Measurements from ENCODE around the gene CKAP2L. TPM values are rescaled to one million over a fixed set of nuclear protein-coding genes. Genes with fewer than 3 reads are reported as not detected.

Gene CKAP2L
- total and polyA plus RNA-seq, 2 donors (not counting 3 experiments of a cell fraction or from before 2014, with no cell fraction given) = 3.4 to 30.7 TPM

DNA sequence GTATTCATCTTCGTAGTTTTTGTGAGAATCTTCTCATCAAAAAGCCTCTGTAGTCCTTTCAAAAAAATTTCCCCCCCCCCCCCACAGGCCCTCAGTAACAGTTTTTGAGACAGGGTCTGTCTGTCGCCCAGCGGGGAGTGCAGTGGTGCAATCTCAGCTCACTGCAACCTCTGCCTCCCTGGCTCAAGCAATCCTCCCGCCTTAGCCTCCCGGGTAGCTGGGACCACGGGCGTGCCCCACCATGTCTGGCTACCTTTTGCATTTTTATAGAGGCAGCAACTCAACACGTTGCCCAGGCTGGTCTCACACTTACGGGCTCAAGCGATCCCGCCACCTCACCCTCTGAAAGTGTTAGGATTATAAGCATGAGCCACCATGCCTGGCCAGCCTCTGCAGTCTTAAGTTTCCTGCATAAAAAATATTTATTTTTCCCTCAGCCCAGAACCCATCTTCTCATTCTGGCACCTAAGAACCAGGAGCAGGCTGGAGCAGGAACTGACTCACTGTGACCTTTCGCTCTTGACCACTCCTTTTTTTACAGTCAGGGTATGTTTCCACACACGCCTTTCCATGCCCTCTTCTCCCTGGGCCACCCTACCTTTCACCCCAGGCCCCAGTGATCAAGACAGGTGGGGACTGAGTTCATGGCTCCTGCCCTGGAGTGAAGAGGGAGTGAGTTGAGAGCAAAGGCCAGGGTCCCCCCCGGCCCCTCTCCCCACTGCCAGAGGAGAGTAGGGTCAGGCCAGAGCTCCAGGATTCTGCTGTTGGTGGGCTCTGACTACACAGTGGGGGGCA, 76.1 kb downstream of the CKAP2L start:
- no peaks in the 10 kb centered on the region for H3K79me2 ChIP-seq (ENCODE audit: control insufficient read depth, insufficient read depth, low read length)
- peak overlapping the region; percentile 21 for H3K27ac ChIP-seq (ENCODE audit: insufficient read depth, low read depth, low read length)
- CTCF ChIA-PET = interaction anchor here (0.6 to 5.3 kb wide), 6 partner anchors 14 to 194 kb away, joined by 3 to 59 read pairs (median 6); no protein-coding TSS in a partner anchor
- TF ChIP-seq POLR2A (IDR thresholded peaks at IDR 0.05; ENCODE audit: low read depth, low read length) (no peak), JUN (IDR thresholded peaks at IDR 0.05; ENCODE audit: borderline replicate concordance, insufficient read depth, insufficient read length, low read depth) (no peak), FOS (IDR thresholded peaks at IDR 0.05; ENCODE audit: borderline replicate concordance, insufficient read depth, low read length) (peak; percentile 61)
- POLR2A ChIA-PET = interaction anchor here (0.6 kb wide), 1 partner anchor 43 kb away, joined by 5 read pairs; no protein-coding TSS in a partner anchor
- no peak overlapping the region for H3K4me2 ChIP-seq (ENCODE audit: insufficient read depth, low read length)
- H3K27me3 ChIP-seq (ENCODE audit: control insufficient read depth in 2 of 2, insufficient read depth in 2 of 2, low read length in 2 of 2) = no peaks in the 10 kb centered on the region
- intact Hi-C loops (cut with micrococcal nuclease) = loop anchor here (1.0 kb wide), 1 partner anchor 104 kb away; the partner anchor contains the start of gene CHCHD5
- FAIRE-seq (peak; percentile 83), DNase-seq (ENCODE audit: low read depth, low spot score) (peak; percentile 30)
- H3K36me3 ChIP-seq (ENCODE audit: control insufficient read depth in 2 of 2, extremely low read depth in 1 of 2, insufficient read depth in 2 of 2, low read length in 2 of 2) = no peaks in the 10 kb centered on the region
- H3K9me3 ChIP-seq (replicated peaks; ENCODE audit: control insufficient read depth, insufficient read depth, low read length) = no peaks in the 10 kb centered on the region
- H4K20me1 ChIP-seq (replicated peaks; ENCODE audit: control insufficient read depth, extremely low read depth, insufficient read depth, low read length) = no peaks in the 10 kb centered on the region
- H3K4me3 ChIP-seq (replicated peaks in 1 of 3; ENCODE audit: insufficient read depth in 1 of 3, low read depth in 1 of 3, low read length in 3 of 3) = no peak overlapping the region
- peaks cover 48% of the 10 kb centered on the region for H3K4me1 ChIP-seq (ENCODE audit: control insufficient read depth, extremely low read depth, insufficient read depth, low read length)
- no peaks in the 10 kb centered on the region for H3K9me1 ChIP-seq (replicated peaks; ENCODE audit: control insufficient read depth, extremely low read depth, insufficient read depth, low read length)
- H2AFZ ChIP-seq (ENCODE audit: low read depth, low read length) = peak overlapping the region; percentile 7
- H3K9ac ChIP-seq (replicated peaks; ENCODE audit: extremely low read depth, insufficient read depth, low read length) = no peak overlapping the region
- dilution Hi-C loops (cut with MboI; ENCODE audit: extremely low pct_ligation_motif_present, low sequenced_read_pairs) = no loop called here
- BruUV-seq (replicated peaks) = no TSS peak

GRCh38 chr2:112687522-112687921, 76.9 kb downstream of the CKAP2L start:
- Histone ChIP-seq H3K27me3 (ENCODE audit: control insufficient read depth in 2 of 2, insufficient read depth in 2 of 2, low read length in 2 of 2) (no peaks in the 10 kb centered on the region), H3K27ac (ENCODE audit: insufficient read depth, low read depth, low read length) (no peak overlapping the region), H3K36me3 (ENCODE audit: control insufficient read depth in 2 of 2, extremely low read depth in 1 of 2, insufficient read depth in 2 of 2, low read length in 2 of 2) (no peaks in the 10 kb centered on the region), H4K20me1 (replicated peaks; ENCODE audit: control insufficient read depth, extremely low read depth, insufficient read depth, low read length) (no peaks in the 10 kb centered on the region), H3K9ac (replicated peaks; ENCODE audit: extremely low read depth, insufficient read depth, low read length) (no peak overlapping the region), H3K4me3 (replicated peaks in 1 of 3; ENCODE audit: insufficient read depth in 1 of 3, low read depth in 1 of 3, low read length in 3 of 3) (no peak overlapping the region), H3K79me2 (ENCODE audit: control insufficient read depth, insufficient read depth, low read length) (no peaks in the 10 kb centered on the region), H2AFZ (ENCODE audit: low read depth, low read length) (no peak overlapping the region), H3K4me1 (ENCODE audit: control insufficient read depth, extremely low read depth, insufficient read depth, low read length) (peaks cover 44% of the 10 kb centered on the region), H3K9me3 (replicated peaks; ENCODE audit: control insufficient read depth, insufficient read depth, low read length) (no peaks in the 10 kb centered on the region), H3K9me1 (replicated peaks; ENCODE audit: control insufficient read depth, extremely low read depth, insufficient read depth, low read length) (no peaks in the 10 kb centered on the region), H3K4me2 (ENCODE audit: insufficient read depth, low read length) (no peak overlapping the region)
- POLR2A ChIA-PET = no interaction called here
- TF ChIP-seq, protein P1, sequence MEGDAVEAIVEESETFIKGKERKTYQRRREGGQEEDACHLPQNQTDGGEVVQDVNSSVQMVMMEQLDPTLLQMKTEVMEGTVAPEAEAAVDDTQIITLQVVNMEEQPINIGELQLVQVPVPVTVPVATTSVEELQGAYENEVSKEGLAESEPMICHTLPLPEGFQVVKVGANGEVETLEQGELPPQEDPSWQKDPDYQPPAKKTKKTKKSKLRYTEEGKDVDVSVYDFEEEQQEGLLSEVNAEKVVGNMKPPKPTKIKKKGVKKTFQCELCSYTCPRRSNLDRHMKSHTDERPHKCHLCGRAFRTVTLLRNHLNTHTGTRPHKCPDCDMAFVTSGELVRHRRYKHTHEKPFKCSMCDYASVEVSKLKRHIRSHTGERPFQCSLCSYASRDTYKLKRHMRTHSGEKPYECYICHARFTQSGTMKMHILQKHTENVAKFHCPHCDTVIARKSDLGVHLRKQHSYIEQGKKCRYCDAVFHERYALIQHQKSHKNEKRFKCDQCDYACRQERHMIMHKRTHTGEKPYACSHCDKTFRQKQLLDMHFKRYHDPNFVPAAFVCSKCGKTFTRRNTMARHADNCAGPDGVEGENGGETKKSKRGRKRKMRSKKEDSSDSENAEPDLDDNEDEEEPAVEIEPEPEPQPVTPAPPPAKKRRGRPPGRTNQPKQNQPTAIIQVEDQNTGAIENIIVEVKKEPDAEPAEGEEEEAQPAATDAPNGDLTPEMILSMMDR (IDR thresholded peaks at IDR 0.05; ENCODE audit: extremely low read depth in 1 of 2, insufficient read depth in 1 of 2, low read depth in 1 of 2, low read length in 2 of 2) = no peak
- TF ChIP-seq, protein P2, sequence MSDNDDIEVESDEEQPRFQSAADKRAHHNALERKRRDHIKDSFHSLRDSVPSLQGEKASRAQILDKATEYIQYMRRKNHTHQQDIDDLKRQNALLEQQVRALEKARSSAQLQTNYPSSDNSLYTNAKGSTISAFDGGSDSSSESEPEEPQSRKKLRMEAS (IDR thresholded peaks at IDR 0.05; ENCODE audit: insufficient read depth, insufficient read length) = no peak
- TF ChIP-seq EZH2 (IDR thresholded peaks at IDR 0.05; ENCODE audit: borderline replicate concordance, low read depth, low read length, severe bottlenecking) (no peak), FOS (IDR thresholded peaks at IDR 0.05; ENCODE audit: borderline replicate concordance, insufficient read depth, low read length) (no peak), MYC (IDR thresholded peaks at IDR 0.05; ENCODE audit: low read depth, low read length) (no peak), POLR2A (IDR thresholded peaks at IDR 0.05; ENCODE audit: low read depth, low read length) (no peak), JUN (IDR thresholded peaks at IDR 0.05; ENCODE audit: borderline replicate concordance, insufficient read depth, insufficient read length, low read depth) (no peak), GATA2 (IDR thresholded peaks at IDR 0.05; ENCODE audit: insufficient read depth, insufficient read length, low read depth, low read length) (no peak), POLR2AphosphoS5 (IDR thresholded peaks at IDR 0.05; ENCODE audit: insufficient read depth, low read depth, low read length) (no peak)
- intact Hi-C loops (cut with micrococcal nuclease) = no loop called here
- DNase-seq (ENCODE audit: low read depth, low spot score) (no peak), FAIRE-seq (no peak)
- dilution Hi-C loops (cut with MboI; ENCODE audit: extremely low pct_ligation_motif_present, low sequenced_read_pairs) = no loop called here
- CTCF ChIA-PET = interaction anchor here (1.2 to 4.1 kb wide), 3 partner anchors 13 to 60 kb away, joined by 3 to 27 read pairs (median 7); no protein-coding TSS in a partner anchor
- BruUV-seq (replicated peaks) = no TSS peak

Measured in endothelial cell of umbilical vein (primary cell).